Activated CD8-positive, alpha-beta T cell treated with anti-CD3 and anti-CD28 coated beads for 36 hours (primary cell): ENCODE data around the gene MIA2. TPM values are rescaled to one million over a fixed set of nuclear protein-coding genes. Genes with fewer than 3 reads are reported as not detected.
A peak's percentile ranks its signal among the peaks of the same experiment; 100 is the strongest.
"Not testable (repeated sequence)": the region's sequence is repeated elsewhere in the genome, so short reads cannot be mapped to it uniquely, and the experiment has no call there.

Source experiments
- ATAC-seq: fragments of 200-7000 bp; cut with Tn5 transposase; one replicate; pipeline ENCODE4 v1.10.0; 2021; ENCODE audit warnings: mild to moderate bottlenecking, moderate library complexity
- CTCF ChIA-PET: fragments of 350-600 bp; sonication (Branson Sonifier 250); formaldehyde crosslinking; loops from one replicate; lab custom pipeline; 2021; ENCODE audit warnings: antibody characterized with exemption; lab: Charles Lee
- POLR2A ChIA-PET: fragments of 350-600 bp; sonication (Branson Sonifier 250); formaldehyde crosslinking; loops from one replicate; lab custom pipeline; 2021; ENCODE audit warnings: antibody characterized with exemption; lab: Charles Lee
- DNase-seq: peaks from one replicate; pipeline ENCODE4 v3.0.0-alpha.2; 2020
- H3K27ac Mint-ChIP-seq: one replicate; pipeline ENCODE4 v1.8.0; 2021; ENCODE audit warnings: mild to moderate bottlenecking, mixed read lengths
- H3K27me3 Mint-ChIP-seq: one replicate; pipeline ENCODE4 v1.8.0; 2021; ENCODE audit warnings: mixed read lengths
- H3K36me3 Mint-ChIP-seq: one replicate; pipeline ENCODE4 v1.8.0; 2021; ENCODE audit warnings: low read depth, mixed read lengths
- H3K4me1 Mint-ChIP-seq: one replicate; pipeline ENCODE4 v1.8.0; 2021; ENCODE audit warnings: low read depth, mixed read lengths
- H3K4me3 Mint-ChIP-seq: one replicate; pipeline ENCODE4 v1.8.0; 2021; ENCODE audit warnings: mild to moderate bottlenecking, moderate library complexity, mixed read lengths
- H3K9me3 Mint-ChIP-seq: one replicate; pipeline ENCODE4 v1.8.0; 2021; ENCODE audit warnings: mixed read lengths
- intact Hi-C: fragments of 100-400 bp; cut with micrococcal nuclease; formaldehyde crosslinking; loops from one replicate; pipeline ENCODE4 v1.10.0; 2022
- total RNA-seq, 2 experiments: library from RNA; stranded (reverse); gene quantifications; one replicate each; pipeline ENCODE4 v1.2.3, GENCODE V29; 2021
- TF ChIP-seq, protein P1 (sequence below): fragments of 200-600 bp; IDR thresholded peaks from one replicate; pipeline ENCODE4 v1.8.0; 2022; ENCODE audit warnings: antibody characterized with exemption, mild to moderate bottlenecking

Gene MIA2
- total RNA-seq, 2 experiments from 2014 or later, result 17.6 to 18.3 TPM

DNA sequence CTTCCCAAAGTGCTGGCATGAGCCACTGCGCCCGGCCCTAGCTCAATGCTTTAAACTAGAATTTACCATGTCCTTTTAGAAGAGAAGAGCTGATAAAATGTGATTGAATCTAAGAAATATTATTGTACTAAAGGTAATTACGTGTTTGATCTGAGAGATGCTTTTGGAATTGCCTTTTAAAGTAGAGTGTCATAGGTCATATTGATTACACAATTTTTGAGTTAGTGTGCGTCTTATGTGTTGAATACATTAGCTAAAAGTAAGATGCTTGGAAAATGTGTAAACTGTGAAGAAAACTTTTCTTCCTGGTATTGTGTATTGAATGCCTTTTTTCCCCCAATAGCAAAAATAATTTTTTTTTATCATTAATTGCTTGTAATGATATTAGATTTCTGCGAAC, 41.7 kb downstream of the MIA2 start:
- CTCF ChIA-PET, result no interaction called here
- intact Hi-C loops, result no loop called here
- DNase-seq (no peak), ATAC-seq (no peak)
- TF ChIP-seq, protein P1, sequence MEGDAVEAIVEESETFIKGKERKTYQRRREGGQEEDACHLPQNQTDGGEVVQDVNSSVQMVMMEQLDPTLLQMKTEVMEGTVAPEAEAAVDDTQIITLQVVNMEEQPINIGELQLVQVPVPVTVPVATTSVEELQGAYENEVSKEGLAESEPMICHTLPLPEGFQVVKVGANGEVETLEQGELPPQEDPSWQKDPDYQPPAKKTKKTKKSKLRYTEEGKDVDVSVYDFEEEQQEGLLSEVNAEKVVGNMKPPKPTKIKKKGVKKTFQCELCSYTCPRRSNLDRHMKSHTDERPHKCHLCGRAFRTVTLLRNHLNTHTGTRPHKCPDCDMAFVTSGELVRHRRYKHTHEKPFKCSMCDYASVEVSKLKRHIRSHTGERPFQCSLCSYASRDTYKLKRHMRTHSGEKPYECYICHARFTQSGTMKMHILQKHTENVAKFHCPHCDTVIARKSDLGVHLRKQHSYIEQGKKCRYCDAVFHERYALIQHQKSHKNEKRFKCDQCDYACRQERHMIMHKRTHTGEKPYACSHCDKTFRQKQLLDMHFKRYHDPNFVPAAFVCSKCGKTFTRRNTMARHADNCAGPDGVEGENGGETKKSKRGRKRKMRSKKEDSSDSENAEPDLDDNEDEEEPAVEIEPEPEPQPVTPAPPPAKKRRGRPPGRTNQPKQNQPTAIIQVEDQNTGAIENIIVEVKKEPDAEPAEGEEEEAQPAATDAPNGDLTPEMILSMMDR, result no peak
- Mint-ChIP-seq H3K4me1 (peaks cover 70% of the 10 kb centered on the region), H3K27me3 (no peaks in the 10 kb centered on the region), H3K27ac (no peak overlapping the region), H3K9me3 (peaks cover 5% of the 10 kb centered on the region), H3K36me3 (peaks cover 39% of the 10 kb centered on the region), H3K4me3 (no peak overlapping the region)
- POLR2A ChIA-PET, result no interaction called here

DNA sequence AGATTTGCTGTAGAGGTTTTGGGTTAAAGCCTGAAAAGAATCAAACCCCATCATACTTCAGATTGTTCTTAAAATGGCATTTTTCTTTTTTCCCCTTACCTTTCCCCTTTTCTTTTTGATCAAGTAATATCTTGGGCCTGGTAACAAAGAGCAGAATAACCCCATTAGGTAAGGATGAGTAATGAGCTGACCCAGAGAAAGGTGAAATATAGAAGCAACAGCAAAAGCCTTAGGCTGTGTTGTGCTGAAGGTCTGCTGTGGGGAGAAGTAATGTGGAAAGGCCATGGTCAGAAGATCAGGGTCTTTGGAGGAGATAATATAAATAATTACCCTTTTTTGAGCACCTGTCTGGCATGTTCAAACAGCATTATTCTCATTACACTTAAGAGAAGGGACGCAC, 42.3 kb downstream of the MIA2 start:
- CTCF ChIA-PET, result no interaction called here
- H3K27ac Mint-ChIP-seq, result peak overlapping the region; percentile 31
- intact Hi-C loops, result no loop called here
- TF ChIP-seq, protein P1, result no peak
- H3K4me3 Mint-ChIP-seq, result no peak overlapping the region
- ATAC-seq (no peak), DNase-seq (no peak)
- peaks cover 37% of the 10 kb centered on the region for H3K36me3 Mint-ChIP-seq
- POLR2A ChIA-PET, result no interaction called here
- peaks cover 5% of the 10 kb centered on the region for H3K9me3 Mint-ChIP-seq
- H3K4me1 Mint-ChIP-seq, result peaks cover 64% of the 10 kb centered on the region
- no peaks in the 10 kb centered on the region for H3K27me3 Mint-ChIP-seq

DNA sequence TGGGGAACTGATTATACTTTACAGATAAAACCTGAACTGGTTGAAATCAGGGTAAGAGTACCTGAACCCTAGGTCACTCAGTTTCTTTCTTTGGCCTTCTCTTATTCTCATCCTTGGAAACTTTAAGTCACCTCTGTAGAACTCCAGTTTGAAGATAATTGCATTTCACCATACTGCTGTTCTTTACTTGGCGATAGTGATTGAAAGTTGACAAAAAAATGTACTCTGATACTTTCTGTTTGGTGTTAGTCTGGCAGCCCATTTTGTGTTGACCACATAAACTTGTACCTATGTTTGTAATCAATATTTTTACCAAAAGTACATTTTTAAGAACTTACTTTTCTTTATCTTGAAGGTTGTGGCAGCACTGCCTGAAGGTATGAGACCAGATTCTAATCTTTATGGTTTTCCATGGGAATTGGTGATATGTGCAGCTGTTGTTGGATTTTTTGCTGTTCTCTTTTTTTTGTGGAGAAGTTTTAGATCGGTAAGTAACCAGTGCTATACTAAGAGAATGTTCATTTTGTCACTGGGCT, 42.9 kb downstream of the MIA2 start:
- H3K27me3 Mint-ChIP-seq, result no peaks in the 10 kb centered on the region
- no peak for DNase-seq
- peak overlapping the region; percentile 70 for H3K27ac Mint-ChIP-seq
- TF ChIP-seq, protein P1, result no peak
- peaks cover 5% of the 10 kb centered on the region for H3K9me3 Mint-ChIP-seq
- no peak for ATAC-seq
- ChIA-PET CTCF (interaction anchor here (0.6 kb wide), 1 partner anchor 17 kb away, joined by 3 read pairs; no protein-coding TSS in a partner anchor), POLR2A (no interaction called here)
- intact Hi-C loops, result no loop called here
- no peak overlapping the region for H3K4me3 Mint-ChIP-seq
- H3K36me3 Mint-ChIP-seq, result peaks cover 37% of the 10 kb centered on the region
- peaks cover 57% of the 10 kb centered on the region for H3K4me1 Mint-ChIP-seq

DNA sequence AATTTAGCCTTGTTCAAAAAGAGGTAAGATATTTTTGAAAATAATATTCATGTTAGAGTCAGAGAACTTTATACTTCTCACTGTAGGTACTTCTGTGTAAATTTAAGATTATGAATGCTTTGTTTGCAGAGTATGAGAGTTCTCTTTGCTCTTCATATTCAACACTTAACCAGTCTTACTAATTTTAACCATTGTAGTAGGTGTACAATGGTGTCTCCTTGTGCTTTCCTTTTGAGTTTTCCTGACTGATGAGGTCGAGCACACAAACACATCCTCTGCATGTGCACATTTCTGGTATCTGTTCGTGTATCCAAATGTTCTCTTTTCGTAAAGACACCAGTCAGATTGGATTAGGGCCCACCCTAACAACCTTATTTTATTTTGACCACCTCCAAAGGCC, 45.8 kb downstream of the MIA2 start:
- peaks cover 40% of the 10 kb centered on the region for H3K36me3 Mint-ChIP-seq
- peaks cover 34% of the 10 kb centered on the region for H3K4me1 Mint-ChIP-seq
- H3K27ac Mint-ChIP-seq, result peak overlapping the region; percentile 19
- ChIA-PET POLR2A (interaction anchor here (0.6 kb wide), 1 partner anchor 122 kb away, joined by 4 read pairs; no protein-coding TSS in a partner anchor), CTCF (no interaction called here)
- no peaks in the 10 kb centered on the region for H3K27me3 Mint-ChIP-seq
- intact Hi-C loops, result no loop called here
- DNase-seq (no peak), ATAC-seq (no peak)
- TF ChIP-seq, protein P1, result no peak
- no peak overlapping the region for H3K4me3 Mint-ChIP-seq
- no peaks in the 10 kb centered on the region for H3K9me3 Mint-ChIP-seq

DNA sequence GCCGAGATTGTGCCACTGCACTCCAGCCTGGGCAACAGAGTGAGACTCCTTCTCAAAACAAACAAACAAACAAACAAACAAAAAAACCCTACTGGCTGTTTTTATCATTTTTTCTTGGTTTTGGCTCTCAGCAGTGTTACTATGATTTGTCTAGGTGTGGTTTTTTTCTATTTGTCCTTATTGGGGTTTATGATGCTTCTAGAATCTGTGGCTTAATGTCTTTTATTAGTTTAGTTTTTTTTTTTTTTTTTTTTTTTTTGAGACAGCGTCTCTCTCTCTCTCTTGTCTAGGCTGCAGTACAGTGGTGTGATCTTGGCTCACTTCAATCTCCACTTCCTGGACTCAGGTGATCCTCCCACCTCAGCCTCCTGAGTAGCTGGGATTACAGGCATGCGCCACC, 47.0 kb downstream of the MIA2 start:
- POLR2A ChIA-PET, H3K27me3 Mint-ChIP-seq, DNase-seq, intact Hi-C loops, CTCF ChIA-PET, H3K27ac Mint-ChIP-seq, ATAC-seq, H3K9me3 Mint-ChIP-seq, H3K4me3 Mint-ChIP-seq: not testable (repeated sequence)
- peaks cover 43% of the 10 kb centered on the region for H3K36me3 Mint-ChIP-seq
- H3K4me1 Mint-ChIP-seq, result peaks cover 26% of the 10 kb centered on the region
